ENCODE data around the gene GLDN. TPM values are rescaled to one million over a fixed set of nuclear protein-coding genes. Genes with fewer than 3 reads are reported as not detected.

Gene GLDN
- total RNA-seq, 1 experiment from 2014 or later: 0.15 TPM

- TF ChIP-seq EZH2phosphoT487 (IDR thresholded peaks at IDR 0.05; ENCODE audit: borderline replicate concordance, low read length): no peak
- TF ChIP-seq, protein P1, sequence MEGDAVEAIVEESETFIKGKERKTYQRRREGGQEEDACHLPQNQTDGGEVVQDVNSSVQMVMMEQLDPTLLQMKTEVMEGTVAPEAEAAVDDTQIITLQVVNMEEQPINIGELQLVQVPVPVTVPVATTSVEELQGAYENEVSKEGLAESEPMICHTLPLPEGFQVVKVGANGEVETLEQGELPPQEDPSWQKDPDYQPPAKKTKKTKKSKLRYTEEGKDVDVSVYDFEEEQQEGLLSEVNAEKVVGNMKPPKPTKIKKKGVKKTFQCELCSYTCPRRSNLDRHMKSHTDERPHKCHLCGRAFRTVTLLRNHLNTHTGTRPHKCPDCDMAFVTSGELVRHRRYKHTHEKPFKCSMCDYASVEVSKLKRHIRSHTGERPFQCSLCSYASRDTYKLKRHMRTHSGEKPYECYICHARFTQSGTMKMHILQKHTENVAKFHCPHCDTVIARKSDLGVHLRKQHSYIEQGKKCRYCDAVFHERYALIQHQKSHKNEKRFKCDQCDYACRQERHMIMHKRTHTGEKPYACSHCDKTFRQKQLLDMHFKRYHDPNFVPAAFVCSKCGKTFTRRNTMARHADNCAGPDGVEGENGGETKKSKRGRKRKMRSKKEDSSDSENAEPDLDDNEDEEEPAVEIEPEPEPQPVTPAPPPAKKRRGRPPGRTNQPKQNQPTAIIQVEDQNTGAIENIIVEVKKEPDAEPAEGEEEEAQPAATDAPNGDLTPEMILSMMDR (conservative IDR thresholded peaks at IDR 0.05; ENCODE audit: low read depth, low read length): peak; percentile 96
- POLR2A ChIA-PET (ENCODE audit: unreplicated experiment): no interaction called here
- BruUV-seq (replicated peaks): no TSS peak
- intact Hi-C loops (cut with micrococcal nuclease): loop anchor here (1.0 to 5.0 kb wide), 6 partner anchors 14 to 219 kb away; no protein-coding TSS in a partner anchor
- H4K20me1 ChIP-seq (ENCODE audit: low read length): no peaks in the 10 kb centered on the region
- no peaks in the 10 kb centered on the region for H3K9me3 ChIP-seq (ENCODE audit: low read length)
- ATAC-seq (peak; percentile 87), DNase-seq (peak; percentile 77)
- 0 out of 2 replicates have a peak overlapping the region, but pooled peaks have one; percentile 25 for H2AFZ ChIP-seq (ENCODE audit: low read length)
- CTCF ChIA-PET: interaction anchor here (0.5 to 3.5 kb wide), 5 partner anchors 17 to 1321 kb away, joined by 3 to 25 read pairs (median 4); no protein-coding TSS in a partner anchor
- H3K27ac ChIP-seq (ENCODE audit: low read length): no peak overlapping the region
- H3F3A ChIP-seq (ENCODE audit: low read length, unreplicated experiment): no peaks in the 10 kb centered on the region
- no peak overlapping the region for H3K4me3 ChIP-seq (ENCODE audit: low read length)
- no peaks in the 10 kb centered on the region for H3K9me2 ChIP-seq (replicated peaks; ENCODE audit: low read length)
- no peak overlapping the region for H3K9ac ChIP-seq (ENCODE audit: low read length)
- H3K4me1 ChIP-seq (ENCODE audit: insufficient read depth, low read length): peaks cover 11% of the 10 kb centered on the region
- H3K79me2 ChIP-seq (ENCODE audit: low read length): no peaks in the 10 kb centered on the region
- peak overlapping the region; percentile 50 for H3K4me2 ChIP-seq (ENCODE audit: low read length)
- H3K27me3 ChIP-seq (ENCODE audit: low read length): no peaks in the 10 kb centered on the region
- H3K36me3 ChIP-seq (ENCODE audit: low read depth, low read length): peaks cover 2% of the 10 kb centered on the region; the same call in 1 of the 2 replicates
These were observed 39.7 kb downstream of the GLDN start for GRCh38 chr15:51380999-51381806.

GRCh38 chr15:51382787-51383186, 41.3 kb downstream of the GLDN start:
- Histone ChIP-seq H3K9me3 (ENCODE audit: low read length) (no peaks in the 10 kb centered on the region), H3K9ac (ENCODE audit: low read length) (no peak overlapping the region), H3K27me3 (ENCODE audit: low read length) (no peaks in the 10 kb centered on the region), H3K4me3 (ENCODE audit: low read length) (no peak overlapping the region), H3K27ac (ENCODE audit: low read length) (no peak overlapping the region), H3K79me2 (ENCODE audit: low read length) (no peaks in the 10 kb centered on the region), H4K20me1 (ENCODE audit: low read length) (no peaks in the 10 kb centered on the region), H3F3A (ENCODE audit: low read length, unreplicated experiment) (no peaks in the 10 kb centered on the region), H3K36me3 (ENCODE audit: low read depth, low read length) (peaks cover 2% of the 10 kb centered on the region; the same call in 1 of the 2 replicates), H3K4me2 (ENCODE audit: low read length) (no peak overlapping the region), H3K9me2 (replicated peaks; ENCODE audit: low read length) (no peaks in the 10 kb centered on the region), H3K4me1 (ENCODE audit: insufficient read depth, low read length) (no peaks in the 10 kb centered on the region), H2AFZ (ENCODE audit: low read length) (no peak overlapping the region)
- POLR2A ChIA-PET (ENCODE audit: unreplicated experiment): no interaction called here
- BruUV-seq (replicated peaks): no TSS peak
- DNase-seq (peak; percentile 60), ATAC-seq (peak; percentile 36; the same call in 1 of the 2 replicates)
- intact Hi-C loops (cut with micrococcal nuclease): loop anchor here (5.0 kb wide), 2 partner anchors 115 to 220 kb away; no protein-coding TSS in a partner anchor
- CTCF ChIA-PET: interaction anchor here (0.6 to 3.5 kb wide), 9 partner anchors 30 to 284 kb away, joined by 3 to 25 read pairs (median 3); no protein-coding TSS in a partner anchor
- no peak for TF ChIP-seq EZH2phosphoT487 (IDR thresholded peaks at IDR 0.05; ENCODE audit: borderline replicate concordance, low read length)
- TF ChIP-seq, protein P1 (conservative IDR thresholded peaks at IDR 0.05; ENCODE audit: low read depth, low read length): peak; percentile 63

DNA sequence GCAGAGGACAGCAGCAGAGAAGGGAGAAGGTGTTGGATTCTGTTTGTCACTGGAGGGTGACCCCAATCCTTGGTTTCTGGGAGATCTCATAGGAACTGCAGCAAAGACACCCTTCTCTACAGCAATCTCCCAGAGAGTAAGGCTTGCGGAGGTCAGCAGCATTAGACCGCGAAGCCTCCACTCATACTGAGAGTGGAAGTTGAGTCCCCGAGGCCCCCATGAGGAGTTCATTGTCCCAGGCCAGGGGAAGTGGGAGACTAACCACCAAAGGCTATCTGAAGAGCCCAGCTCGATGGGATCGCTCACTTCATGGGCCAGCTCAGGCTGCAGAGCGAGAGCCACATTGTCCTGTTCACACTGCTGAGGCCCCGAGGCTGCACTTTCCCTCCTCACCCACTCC, 44.6 kb downstream of the GLDN start:
- H3K9ac ChIP-seq (ENCODE audit: low read length): no peak overlapping the region
- ChIA-PET CTCF (no interaction called here), POLR2A (ENCODE audit: unreplicated experiment) (no interaction called here)

More for the DNA sequence above, 44.6 kb downstream of the GLDN start:
- no peak overlapping the region for H2AFZ ChIP-seq (ENCODE audit: low read length)
- no peaks in the 10 kb centered on the region for H3K27me3 ChIP-seq (ENCODE audit: low read length)
- H3F3A ChIP-seq (ENCODE audit: low read length, unreplicated experiment): no peaks in the 10 kb centered on the region
- no peaks in the 10 kb centered on the region for H3K9me2 ChIP-seq (replicated peaks; ENCODE audit: low read length)
- H3K36me3 ChIP-seq (ENCODE audit: low read depth, low read length): peaks cover 2% of the 10 kb centered on the region; the same call in 1 of the 2 replicates
- no peaks in the 10 kb centered on the region for H4K20me1 ChIP-seq (ENCODE audit: low read length)
- no peak overlapping the region for H3K4me2 ChIP-seq (ENCODE audit: low read length)
- no peak for ATAC-seq
- no peaks in the 10 kb centered on the region for H3K9me3 ChIP-seq (ENCODE audit: low read length)
- TF ChIP-seq EZH2phosphoT487 (IDR thresholded peaks at IDR 0.05; ENCODE audit: borderline replicate concordance, low read length): no peak
- no peak for TF ChIP-seq EZH2 (IDR thresholded peaks at IDR 0.05; ENCODE audit: low read length, unreplicated experiment)
- TF ChIP-seq, protein P1 (conservative IDR thresholded peaks at IDR 0.05; ENCODE audit: low read depth, low read length): no peak
- no TSS peak for BruUV-seq (replicated peaks)
- H3K27ac ChIP-seq (ENCODE audit: low read length): no peak overlapping the region
- H3K79me2 ChIP-seq (ENCODE audit: low read length): no peaks in the 10 kb centered on the region
- no peak for DNase-seq
- no peaks in the 10 kb centered on the region for H3K4me1 ChIP-seq (ENCODE audit: insufficient read depth, low read length)
- H3K4me3 ChIP-seq (ENCODE audit: low read length): no peak overlapping the region
- intact Hi-C loops (cut with micrococcal nuclease): no loop called here
